Left lung (tissue), 10 donors: ENCODE data around the gene DDAH1. TPM values are rescaled to one million over a fixed set of nuclear protein-coding genes. Genes with fewer than 3 reads are reported as not detected.
"Not testable (repeated sequence)": the region's sequence is repeated elsewhere in the genome, so short reads cannot be mapped to it uniquely, and the experiment has no call there.

Experiments used
- ATAC-seq: fragments of 200-7000 bp; cut with Tn5 transposase; one replicate; pipeline ENCODE4 v1.9.1; 2020; ENCODE audit warnings: moderate library complexity
- DNase-seq, 4 donors: peaks; one replicate each; pipeline ENCODE4 v3.0.0-alpha.2; 2013 to 2020
- H3K27ac ChIP-seq, 2 donors: fragments of 200-600 bp; sonication (generic) in 1 of 2; one replicate each; pipeline versions ENCODE4 v1.5.0 to v1.8.0; 2020 to 2021
- H3K27me3 ChIP-seq, 2 donors: fragments of 200-600 bp; sonication (generic) in 1 of 2; one replicate each; pipeline versions ENCODE4 v1.5.0 to v1.8.0; 2020 to 2021
- H3K36me3 ChIP-seq, 2 donors: fragments of 200-600 bp; sonication (generic) in 1 of 2; one replicate each; pipeline versions ENCODE4 v1.5.0 to v1.8.0; 2020 to 2021
- H3K4me1 ChIP-seq, 2 donors: fragments of 200-600 bp; one replicate each; pipeline ENCODE4 v1.8.0; 2021
- H3K4me3 ChIP-seq, 2 donors: fragments of 200-600 bp; sonication (generic) in 1 of 2; one replicate each; pipeline versions ENCODE4 v1.5.0 to v1.8.0; 2020 to 2021; ENCODE audit warnings: mild to moderate bottlenecking in 1 of 2
- H3K9me3 ChIP-seq, 2 donors: fragments of 200-600 bp; sonication (generic) in 1 of 2; one replicate each; pipeline versions ENCODE4 v1.5.0 to v1.8.0; 2020 to 2021
- CTCF ChIP-seq, 2 donors: fragments of 200-600 bp; sonication (generic) in 1 of 2; IDR thresholded peaks; one replicate each; pipeline versions ENCODE4 v1.5.0 to v1.8.0; 2021; ENCODE audit warnings: antibody characterized with exemption in 2 of 2
- intact Hi-C, 2 donors: fragments of 100-400 bp; cut with DNase I; formaldehyde crosslinking; loops; one replicate each; pipeline versions ENCODE4 v1.11.2 to v1.14.2; 2022
- polyA plus RNA-seq, 6 donors: library from polyadenylated mRNA; unstranded; fragments of 120-200 nt; gene quantifications; one replicate each; pipeline ENCODE4 v1.2.1, GENCODE V29; 2013; ENCODE audit not compliant: insufficient read length in 6 of 6
- total RNA-seq, 2 donors: library from RNA; stranded (reverse); fragmentation: NEBNext Ultra II Directional; extraction: Animal tissue kit (Norgen Biotek cat#: 25700); gene quantifications; one replicate each; pipeline ENCODE4 v1.2.1, GENCODE V29; 2021
- donor health status: DM: no; HTN: yes; CAD: no.
- donor health status: DM: no; HTN: no; CAD: no.

DDAH1 gene
- total and polyA plus RNA-seq, 8 donors, result 71.5 to 121 (median 89.8) TPM

- no peak overlapping the region for H3K4me3 ChIP-seq
- no peaks in the 10 kb centered on the region for H3K27me3 ChIP-seq
- H3K4me1 ChIP-seq, result no peaks in the 10 kb centered on the region
- no peak for DNase-seq
- no peak for TF ChIP-seq CTCF (IDR thresholded peaks at IDR 0.05)
- intact Hi-C loops, result no loop called here
- no peak for ATAC-seq
- peaks cover 0 to 12% of the 10 kb centered on the region in 2 donors for H3K36me3 ChIP-seq
- no peak overlapping the region for H3K27ac ChIP-seq
- no peaks in the 10 kb centered on the region for H3K9me3 ChIP-seq
These were observed 113.6 kb downstream of the DDAH1 start for GRCh38 chr1:85351202-85351828.

DNA sequence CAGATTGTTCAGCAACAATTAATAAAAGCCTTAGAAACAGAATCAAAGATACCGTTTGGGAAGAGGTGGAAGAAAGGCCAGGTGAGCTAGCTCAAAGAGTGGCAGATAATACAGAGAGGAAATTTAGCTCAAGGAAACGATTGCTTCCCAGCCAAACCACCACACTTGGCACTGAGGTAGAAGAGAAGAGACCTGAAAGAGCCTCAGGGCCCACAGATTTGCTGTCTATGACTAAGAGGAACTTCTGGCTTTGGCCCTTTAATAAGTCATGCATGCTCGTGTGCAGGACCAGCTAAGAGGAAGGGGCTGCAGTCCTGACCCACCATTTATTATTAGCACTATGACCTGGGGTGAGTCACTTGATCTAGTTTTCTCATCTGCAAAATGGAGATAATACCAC, 115.7 kb downstream of the DDAH1 start:
- TF ChIP-seq CTCF (IDR thresholded peaks at IDR 0.05), result no peak
- Histone ChIP-seq H3K4me3 (no peak overlapping the region), H3K27ac (no peak overlapping the region), H3K9me3 (no peaks in the 10 kb centered on the region), H3K4me1 (peaks cover 0 to under 1% of the 10 kb centered on the region in 2 donors), H3K27me3 (no peaks in the 10 kb centered on the region), H3K36me3 (peaks cover 0 to 12% of the 10 kb centered on the region in 2 donors)
- ATAC-seq (no peak), DNase-seq (no peak)
- intact Hi-C loops, result no loop called here

DNA sequence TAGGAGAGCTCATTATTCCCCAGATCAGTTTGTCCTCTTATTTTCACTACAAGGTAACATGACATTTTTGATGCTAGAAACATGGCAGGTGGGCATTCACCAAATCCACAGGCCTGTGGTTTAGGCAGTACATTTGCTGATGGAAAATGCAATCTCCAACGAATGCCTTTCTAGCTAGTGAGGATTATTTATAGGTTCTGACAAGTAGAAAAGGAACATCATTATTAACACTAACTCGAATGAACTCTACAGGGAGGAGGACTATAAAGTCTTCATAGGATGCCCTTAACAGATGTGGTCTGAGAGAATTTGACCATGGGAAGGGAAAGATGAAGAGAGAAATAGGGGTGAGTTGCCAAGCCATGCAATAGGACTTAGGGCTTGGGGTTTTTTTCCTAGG, 117.1 kb downstream of the DDAH1 start:
- intact Hi-C loops, result no loop called here
- Histone ChIP-seq H3K4me3 (no peak overlapping the region), H3K27ac (no peak overlapping the region), H3K27me3 (no peaks in the 10 kb centered on the region), H3K4me1 (peaks cover 0 to 14% of the 10 kb centered on the region in 2 donors), H3K9me3 (no peaks in the 10 kb centered on the region), H3K36me3 (peaks cover 0 to 12% of the 10 kb centered on the region in 2 donors)
- TF ChIP-seq CTCF (IDR thresholded peaks at IDR 0.05), result no peak
- DNase-seq, result no peak
- no peak for ATAC-seq

DNA sequence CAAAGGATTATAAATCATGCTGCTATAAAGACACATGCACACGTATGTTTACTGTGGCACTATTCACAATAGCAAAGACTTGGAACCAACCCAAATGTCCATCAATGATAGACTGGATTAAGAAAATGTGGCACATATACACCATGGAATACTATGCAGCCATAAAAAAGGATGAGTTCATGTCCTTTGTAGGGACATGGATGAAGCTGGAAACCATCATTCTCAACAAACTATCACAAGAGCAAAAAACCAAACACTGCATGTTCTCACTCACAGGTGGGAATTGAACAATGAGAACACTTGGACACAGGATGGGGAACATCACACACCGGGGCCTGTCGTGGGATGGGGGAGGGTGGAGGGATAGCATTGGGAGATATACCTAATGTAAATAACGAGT, 117.7 kb downstream of the DDAH1 start:
- H3K27me3 ChIP-seq, H3K9me3 ChIP-seq, DNase-seq, intact Hi-C loops, H3K4me3 ChIP-seq, ATAC-seq, H3K27ac ChIP-seq: not testable (repeated sequence)
- Histone ChIP-seq H3K36me3 (peaks cover 0 to 12% of the 10 kb centered on the region in 2 donors), H3K4me1 (peaks cover 0 to 14% of the 10 kb centered on the region in 2 donors)

- Histone ChIP-seq H3K4me1 (peaks cover 0 to 14% of the 10 kb centered on the region in 2 donors), H3K36me3 (peaks cover 0 to 3% of the 10 kb centered on the region in 2 donors), H3K27ac (no peak overlapping the region), H3K9me3 (no peaks in the 10 kb centered on the region), H3K4me3 (no peak overlapping the region), H3K27me3 (no peaks in the 10 kb centered on the region)
- intact Hi-C loops, result no loop called here
- ATAC-seq (peak; percentile 94), DNase-seq (peak in 1 of 4 donors; percentile 73)
- peak; percentile 24 to 46 for TF ChIP-seq CTCF (IDR thresholded peaks at IDR 0.05)
These were observed 120.7 kb downstream of the DDAH1 start for GRCh38 chr1:85344256-85344694.
